GM21515 (cell line): Measurements from ENCODE around the gene MOCOS.

ENCODE experiments used
- ATAC-seq: cut with Tn5 transposase; IDR thresholded peaks from one replicate; pipeline ENCODE4 v1.9.1; 2021; ENCODE audit not compliant: unreplicated experiment

MOCOS gene

GRCh38 chr18:36262971-36263370 lies 75.7 kb downstream of the MOCOS start:
- ATAC-seq, result no peak

GRCh38 chr18:36264283-36264682 lies 77.0 kb downstream of the MOCOS start:
- ATAC-seq, result no peak

- no peak for ATAC-seq
Measured at GRCh38 chr18:36265015-36265414, 77.7 kb downstream of the MOCOS start.

- no peak for ATAC-seq
Measured at GRCh38 chr18:36269157-36269556, 81.9 kb downstream of the MOCOS start.

- no peak for ATAC-seq
Measured at GRCh38 chr18:36271153-36271552, 83.9 kb downstream of the MOCOS start.

- ATAC-seq, result no peak
Measured at GRCh38 chr18:36273347-36273746, 86.0 kb downstream of the MOCOS start.

GRCh38 chr18:36274083-36274715 lies 86.9 kb downstream of the MOCOS start:
- ATAC-seq, result no peak

- ATAC-seq, result no peak
Measured at GRCh38 chr18:36275561-36275960, 88.3 kb downstream of the MOCOS start.

GRCh38 chr18:36279001-36279400 lies 91.7 kb downstream of the MOCOS start:
- ATAC-seq, result no peak

GRCh38 chr18:36281936-36282335 lies 94.6 kb downstream of the MOCOS start:
- ATAC-seq, result no peak

- no peak for ATAC-seq
Measured at GRCh38 chr18:36283448-36283847, 96.2 kb downstream of the MOCOS start.

- no peak for ATAC-seq
Measured at GRCh38 chr18:36284268-36284667, 97.0 kb downstream of the MOCOS start.

- ATAC-seq, result no peak
Measured at GRCh38 chr18:36284671-36285295, 97.5 kb downstream of the MOCOS start.

GRCh38 chr18:36287653-36288052 lies 100.4 kb downstream of the MOCOS start:
- ATAC-seq, result no peak

- no peak for ATAC-seq
Measured at GRCh38 chr18:36288689-36289088, 101.4 kb downstream of the MOCOS start.

GRCh38 chr18:36294031-36294430 lies 106.7 kb downstream of the MOCOS start:
- no peak for ATAC-seq

GRCh38 chr18:36295214-36295613 lies 107.9 kb downstream of the MOCOS start:
- ATAC-seq, result no peak

GRCh38 chr18:36295880-36296301 lies 108.6 kb downstream of the MOCOS start:
- ATAC-seq, result no peak

- peak; percentile 17 for ATAC-seq
Measured at GRCh38 chr18:36296650-36297416, 109.5 kb downstream of the MOCOS start.

GRCh38 chr18:36297417-36298125 lies 110.3 kb downstream of the MOCOS start, which contains the start of gene FHOD3:
TSS of gene FHOD3 (plus strand) at chr18:36297713. CDS start at chr18:36297836, 123 bp downstream.
- peak; percentile 66 for ATAC-seq

- ATAC-seq, result peak; percentile 12
Measured at GRCh38 chr18:36298126-36298741, 110.9 kb downstream of the MOCOS start.
